ENCODE data around the gene ATG9A.

- TF ChIP-seq CTCF (IDR thresholded peaks at IDR 0.05) (no peak), POLR2A (IDR thresholded peaks at IDR 0.05) (no peak), POLR2AphosphoS5 (IDR thresholded peaks at IDR 0.05; ENCODE audit: insufficient read depth in 1 of 2, low read depth in 1 of 2) (no peak)
These were observed 53.3 kb downstream of the ATG9A start for GRCh38 chr2:219175928-219176817.

All from vagina (tissue), 2 donors.